Hepatocyte (in vitro differentiated cells): ENCODE measurements around the gene RASGEF1C. TPM values are rescaled to one million over a fixed set of nuclear protein-coding genes. Genes with fewer than 3 reads are reported as not detected.

Experiments used
- DNase-seq: peaks from one replicate; pipeline ENCODE4 v3.0.0-alpha.2; 2016; ENCODE audit warnings: low spot score
- H2AFZ ChIP-seq: fragments of 200-600 bp; sonication (generic); 2 replicates; pipeline ENCODE4 v1.6.0; 2016; ENCODE audit warnings: antibody characterized with exemption, mild to moderate bottlenecking
- H3K27ac ChIP-seq: fragments of 200-600 bp; sonication (generic); 2 replicates; pipeline ENCODE4 v1.5.1; 2016; ENCODE audit warnings: mild to moderate bottlenecking
- H3K27me3 ChIP-seq: fragments of 200-600 bp; sonication (generic); 2 replicates; pipeline ENCODE4 v1.6.1; 2016
- H3K36me3 ChIP-seq: fragments of 200-600 bp; sonication (generic); replicated peaks from 2 replicates; pipeline ENCODE4 v1.5.1; 2016; ENCODE audit warnings: low read depth; ENCODE audit not compliant: insufficient read depth
- H3K4me1 ChIP-seq: fragments of 200-600 bp; sonication (generic); 2 replicates; pipeline ENCODE4 v1.5.1; 2016; ENCODE audit warnings: mild to moderate bottlenecking, moderate library complexity; ENCODE audit not compliant: insufficient read depth
- H3K4me2 ChIP-seq: fragments of 200-600 bp; sonication (generic); 2 replicates; pipeline ENCODE4 v1.6.0; 2016
- H3K4me3 ChIP-seq: fragments of 200-600 bp; sonication (generic); 2 replicates; pipeline ENCODE4 v1.5.1; 2016; ENCODE audit warnings: mild to moderate bottlenecking
- H3K79me2 ChIP-seq: fragments of 200-600 bp; sonication (generic); 2 replicates; pipeline ENCODE4 v1.6.0; 2017; ENCODE audit warnings: mild to moderate bottlenecking
- H3K9me2 ChIP-seq: fragments of 200-600 bp; sonication (generic); replicated peaks from 2 replicates; pipeline ENCODE4 v1.6.0; 2017; ENCODE audit warnings: mild to moderate bottlenecking; ENCODE audit not compliant: insufficient read depth
- H3K9me3 ChIP-seq: fragments of 200-600 bp; sonication (generic); 2 replicates; pipeline ENCODE4 v1.5.1; 2016; ENCODE audit warnings: low read depth, mild to moderate bottlenecking
- H4K20me1 ChIP-seq: fragments of 200-600 bp; sonication (generic); 2 replicates; pipeline ENCODE4 v1.6.0; 2016; ENCODE audit warnings: mild to moderate bottlenecking; ENCODE audit not compliant: insufficient read depth, poor library complexity, severe bottlenecking
- EZH2 ChIP-seq: fragments of 200-600 bp; sonication (generic); IDR thresholded peaks from 2 replicates; pipeline ENCODE4 v1.6.1; 2016; ENCODE audit warnings: antibody characterized with exemption, mild to moderate bottlenecking, borderline replicate concordance
- EZH2phosphoT487 ChIP-seq: fragments of 200-600 bp; sonication (generic); IDR thresholded peaks from one replicate; pipeline ENCODE4 v1.6.1; 2018; ENCODE audit warnings: antibody characterized with exemption, mild to moderate bottlenecking, low read depth, moderate library complexity; ENCODE audit not compliant: unreplicated experiment, severe bottlenecking
- whole genome bisulfite sequencing: methylation state at CpG from one replicate; pipeline ENCODE4 v1.1.6; 2016; ENCODE audit warnings: low lambda C conversion rate; ENCODE audit errors: missing lambda C conversion rate; 5-methylcytosine and 5-hydroxymethylcytosine counted together
- polyA plus RNA-seq: library from polyadenylated mRNA; unstranded; fragments of >200 nt; fragmentation: Nextera tagmentation; extraction: Ambion mirVana; gene quantifications from 2 replicates; pipeline ENCODE4 v1.2.1, GENCODE V29; 2016
- total RNA-seq: library from RNA; depleted of rRNA; stranded (reverse); fragments of >200 nt; gene quantifications from 2 replicates; pipeline ENCODE4 v1.2.3, GENCODE V29; 2014
- TF ChIP-seq, protein P1 (sequence below): fragments of 200-600 bp; sonication (generic); IDR thresholded peaks from 2 replicates; pipeline ENCODE4 v1.5.1; 2016; ENCODE audit warnings: antibody characterized with exemption, mild to moderate bottlenecking; ENCODE audit not compliant: poor library complexity

RASGEF1C gene
- total and polyA plus RNA-seq, 2 experiments from 2014 or later: not detected

DNA sequence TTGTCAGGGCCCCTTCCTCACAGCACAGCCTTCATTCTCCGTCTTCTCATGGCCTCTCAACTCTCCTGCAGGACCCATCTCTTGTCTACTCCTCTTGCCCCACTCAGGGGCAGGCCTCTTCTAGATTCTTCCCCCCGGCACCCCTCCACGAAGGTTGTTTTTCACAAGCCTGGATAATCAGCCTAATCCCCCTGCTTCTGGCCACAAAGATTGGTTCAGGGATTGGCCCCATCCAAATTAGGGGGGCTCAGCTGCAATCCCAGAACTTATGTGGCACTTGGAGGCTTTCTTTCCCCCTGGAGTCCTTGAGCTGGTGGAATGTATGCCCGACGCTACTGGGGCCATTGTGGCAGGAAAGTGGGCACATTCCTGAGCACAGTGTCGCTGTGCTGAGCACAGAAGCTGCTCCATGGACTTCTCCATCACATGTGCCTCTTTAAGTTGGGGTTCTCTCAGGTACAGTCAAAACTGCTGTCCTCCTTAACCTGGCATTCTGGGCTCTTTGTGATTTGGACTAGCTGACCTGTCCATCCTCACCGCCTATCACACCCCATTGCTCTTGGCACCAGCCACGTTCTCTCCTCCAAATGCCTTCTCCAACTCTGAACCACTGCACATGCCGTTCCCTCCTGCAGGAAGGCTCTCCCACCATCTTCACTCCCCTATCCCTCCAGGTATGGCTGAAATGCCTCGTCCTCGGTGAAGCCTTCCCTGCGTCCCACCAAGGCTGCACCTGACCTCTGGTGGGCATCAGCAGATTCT lies 70.6 kb downstream of the RASGEF1C start:
- H3K27ac ChIP-seq: no peak overlapping the region
- no peaks in the 10 kb centered on the region for H3K79me2 ChIP-seq
- no peaks in the 10 kb centered on the region for H3K9me2 ChIP-seq
- no peak overlapping the region for H2AFZ ChIP-seq
- H3K4me1 ChIP-seq: no peaks in the 10 kb centered on the region
- DNase-seq: no peak
- no peaks in the 10 kb centered on the region for H3K9me3 ChIP-seq
- TF ChIP-seq, protein P1, sequence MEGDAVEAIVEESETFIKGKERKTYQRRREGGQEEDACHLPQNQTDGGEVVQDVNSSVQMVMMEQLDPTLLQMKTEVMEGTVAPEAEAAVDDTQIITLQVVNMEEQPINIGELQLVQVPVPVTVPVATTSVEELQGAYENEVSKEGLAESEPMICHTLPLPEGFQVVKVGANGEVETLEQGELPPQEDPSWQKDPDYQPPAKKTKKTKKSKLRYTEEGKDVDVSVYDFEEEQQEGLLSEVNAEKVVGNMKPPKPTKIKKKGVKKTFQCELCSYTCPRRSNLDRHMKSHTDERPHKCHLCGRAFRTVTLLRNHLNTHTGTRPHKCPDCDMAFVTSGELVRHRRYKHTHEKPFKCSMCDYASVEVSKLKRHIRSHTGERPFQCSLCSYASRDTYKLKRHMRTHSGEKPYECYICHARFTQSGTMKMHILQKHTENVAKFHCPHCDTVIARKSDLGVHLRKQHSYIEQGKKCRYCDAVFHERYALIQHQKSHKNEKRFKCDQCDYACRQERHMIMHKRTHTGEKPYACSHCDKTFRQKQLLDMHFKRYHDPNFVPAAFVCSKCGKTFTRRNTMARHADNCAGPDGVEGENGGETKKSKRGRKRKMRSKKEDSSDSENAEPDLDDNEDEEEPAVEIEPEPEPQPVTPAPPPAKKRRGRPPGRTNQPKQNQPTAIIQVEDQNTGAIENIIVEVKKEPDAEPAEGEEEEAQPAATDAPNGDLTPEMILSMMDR: no peak
- TF ChIP-seq EZH2 (no peak), EZH2phosphoT487 (no peak)
- H3K36me3 ChIP-seq: no peaks in the 10 kb centered on the region
- WGBS: 88% methylated on average over 12 of the region's 12 CpGs
- no peak overlapping the region for H3K4me3 ChIP-seq
- H4K20me1 ChIP-seq: no peaks in the 10 kb centered on the region
- H3K4me2 ChIP-seq: no peak overlapping the region
- no peaks in the 10 kb centered on the region for H3K27me3 ChIP-seq

DNA sequence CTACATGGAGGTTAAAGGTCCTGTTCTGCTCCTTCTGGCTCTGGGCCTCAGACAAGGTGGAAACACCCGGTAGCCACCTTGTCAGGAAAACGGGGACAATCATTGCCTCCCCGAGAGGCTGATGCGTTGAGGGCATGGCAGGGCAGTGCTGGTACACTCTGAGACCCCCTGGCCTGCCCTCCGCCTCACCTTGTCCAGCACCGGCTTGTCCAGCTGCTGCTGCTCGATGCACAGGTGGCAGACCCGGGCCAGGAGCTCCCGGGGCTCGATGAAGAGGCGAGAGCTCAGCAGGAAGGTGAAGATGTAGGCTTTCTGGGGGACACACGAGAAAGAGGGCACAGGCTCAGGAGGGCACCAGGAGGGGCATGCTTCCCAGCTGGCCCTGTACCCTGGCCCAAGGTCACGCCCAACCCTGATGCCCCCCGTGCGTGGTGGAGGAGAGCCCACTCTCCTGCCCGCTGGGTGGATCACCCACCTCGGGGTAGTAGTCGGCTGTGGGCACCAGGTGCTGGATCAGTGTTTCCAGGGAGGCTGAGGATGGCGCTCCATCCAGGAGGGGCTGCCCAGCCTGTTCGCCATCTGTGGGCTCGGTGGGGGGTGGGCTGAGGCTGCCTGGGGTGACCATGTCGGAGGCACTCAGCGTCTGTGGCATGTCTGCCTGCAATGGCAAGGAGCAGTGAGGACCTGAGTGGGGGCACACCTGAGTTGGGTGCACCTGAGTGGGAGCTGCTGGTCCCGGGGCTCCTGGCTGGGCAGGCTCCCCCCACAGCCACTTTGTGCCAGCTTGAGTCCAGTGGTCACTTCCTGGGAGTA lies 71.4 kb downstream of the RASGEF1C start:
- TF ChIP-seq, protein P1: no peak
- TF ChIP-seq EZH2: no peak
- no peak for TF ChIP-seq EZH2phosphoT487

DNA sequence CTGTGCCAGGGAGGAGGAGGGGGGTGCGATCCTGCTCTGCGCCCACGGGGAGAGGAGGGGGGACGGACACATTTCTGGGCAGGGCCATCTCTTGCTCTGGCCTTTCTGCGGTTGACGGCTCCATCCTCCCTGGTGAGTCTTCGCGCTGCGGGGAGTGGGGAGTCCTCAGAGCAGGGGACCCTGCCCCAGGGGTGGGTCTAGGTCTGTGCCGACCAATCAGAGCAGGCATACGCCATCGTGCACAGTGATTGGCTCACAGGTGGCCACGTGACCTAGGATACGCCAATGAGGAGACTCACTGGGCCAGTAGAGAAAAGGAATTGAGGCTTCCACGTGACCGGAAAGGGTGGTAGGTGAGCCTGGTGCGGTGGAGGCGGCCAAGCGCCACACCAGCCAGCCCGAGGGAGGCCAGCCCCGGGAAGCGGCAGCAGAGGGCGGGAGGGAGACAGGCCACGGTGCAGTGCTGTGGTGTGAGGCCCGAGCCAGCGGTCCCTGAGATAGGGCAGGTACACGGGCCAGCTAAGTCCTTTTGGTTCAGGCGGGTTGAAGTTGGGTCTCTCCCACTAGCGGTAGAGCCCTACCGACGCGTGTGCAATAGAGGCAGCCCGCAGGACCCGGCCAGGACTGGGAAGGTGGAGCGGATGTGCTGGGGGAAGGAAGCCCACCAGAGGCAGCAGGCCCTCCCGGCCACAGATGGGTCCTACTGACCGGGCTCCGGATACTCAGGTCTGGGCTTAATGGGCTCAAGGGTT lies 72.2 kb downstream of the RASGEF1C start:
- TF ChIP-seq EZH2 (no peak), EZH2phosphoT487 (no peak)
- TF ChIP-seq, protein P1: no peak
- Histone ChIP-seq H3K36me3 (no peaks in the 10 kb centered on the region), H3K4me3 (no peak overlapping the region), H3K9me2 (no peaks in the 10 kb centered on the region), H4K20me1 (no peaks in the 10 kb centered on the region), H3K27ac (no peak overlapping the region), H3K27me3 (no peaks in the 10 kb centered on the region), H3K4me2 (no peak overlapping the region), H3K79me2 (no peaks in the 10 kb centered on the region), H2AFZ (no peak overlapping the region), H3K4me1 (no peaks in the 10 kb centered on the region), H3K9me3 (no peaks in the 10 kb centered on the region)
- WGBS: 92% methylated on average over 29 of the region's 38 CpGs
- DNase-seq: no peak

More for the DNA sequence above, 71.4 kb downstream of the RASGEF1C start:
- H3K4me2 ChIP-seq: no peak overlapping the region
- DNase-seq: no peak
- no peak overlapping the region for H2AFZ ChIP-seq
- 94% methylated on average over 24 of the region's 24 CpGs for WGBS
- H3K27me3 ChIP-seq: no peaks in the 10 kb centered on the region
- H3K79me2 ChIP-seq: no peaks in the 10 kb centered on the region
- H3K36me3 ChIP-seq: no peaks in the 10 kb centered on the region
- H3K27ac ChIP-seq: no peak overlapping the region
- H3K9me2 ChIP-seq: no peaks in the 10 kb centered on the region
- no peaks in the 10 kb centered on the region for H3K4me1 ChIP-seq
- H4K20me1 ChIP-seq: no peaks in the 10 kb centered on the region
- no peak overlapping the region for H3K4me3 ChIP-seq
- no peaks in the 10 kb centered on the region for H3K9me3 ChIP-seq
